GM12878 (cell line): ENCODE measurements around the gene AAGAB.

ENCODE experiments used
- FOXK2 ChIP-seq: fragments of 450-650 bp; IDR thresholded peaks from 2 replicates; pipeline ENCODE4 v1.6.1; 2017; ENCODE audit warnings: mild to moderate bottlenecking, moderate library complexity
- POLR2A ChIP-seq: IDR thresholded peaks from 2 replicates; pipeline ENCODE4 v1.6.1; 2011; ENCODE audit warnings: low read depth, mild to moderate bottlenecking, low read length

DNA sequence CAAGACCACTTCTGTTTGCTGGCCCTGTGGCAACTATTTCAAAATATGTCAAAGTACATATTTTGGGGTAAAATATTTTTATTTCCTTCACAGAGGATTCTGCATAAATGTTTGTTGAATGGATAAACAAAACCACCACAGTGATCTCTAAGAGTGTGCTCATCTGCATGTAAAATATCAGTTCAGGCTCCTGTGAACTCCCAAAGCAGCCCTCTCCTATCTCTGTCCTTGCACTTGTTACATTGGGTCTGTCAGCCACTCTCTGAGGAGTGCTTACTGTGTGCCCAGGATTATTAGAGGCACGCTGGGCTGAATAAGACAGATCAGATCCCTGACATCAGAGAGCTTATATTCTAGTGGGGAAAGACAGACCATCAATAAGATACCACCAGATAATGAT, 27.3 kb upstream of the AAGAB start:
- TF ChIP-seq FOXK2: no peak
- no peak for TF ChIP-seq POLR2A
